ENCODE data around the gene ALCAM. TPM values are rescaled to one million over a fixed set of nuclear protein-coding genes. Genes with fewer than 3 reads are reported as not detected.

Gene ALCAM
- polyA plus RNA-seq, 3 donors: 7.1 to 8.0 (median 7.9) TPM

GRCh38 chr3:105465251-105465853, 98.6 kb downstream of the ALCAM start:
- Histone ChIP-seq H4K20me1 (ENCODE audit: insufficient read depth, low read length) (no peaks in the 10 kb centered on the region), H3K4me1 (ENCODE audit: control insufficient read depth in 1 of 2, insufficient read depth in 2 of 2, low read length in 2 of 2) (no peaks in the 10 kb centered on the region)

GRCh38 chr3:105466072-105466471, 99.4 kb downstream of the ALCAM start:
- no peak overlapping the region for H3K9ac ChIP-seq (ENCODE audit: insufficient read depth, low read length, poor library complexity, severe bottlenecking)
- H3K27ac ChIP-seq (ENCODE audit: low read depth in 1 of 2, low read length in 2 of 2): no peak overlapping the region
- H3K79me2 ChIP-seq (ENCODE audit: insufficient read depth, low read length): no peaks in the 10 kb centered on the region
- Mint-ChIP-seq H3K4me1 (no peaks in the 10 kb centered on the region), H3K4me3 (no peak overlapping the region), H3K36me3 (no peaks in the 10 kb centered on the region), H3K27ac (no peak overlapping the region), H3K9me3 (no peaks in the 10 kb centered on the region), H3K27me3 (ENCODE audit: low read depth in 3 of 3) (no peaks in the 10 kb centered on the region)
- H4K20me1 ChIP-seq (ENCODE audit: insufficient read depth, low read length): no peaks in the 10 kb centered on the region
- TF ChIP-seq CTCF (IDR thresholded peaks at IDR 0.05): no peak
- no peak overlapping the region for H2AFZ ChIP-seq (ENCODE audit: insufficient read depth, low read depth, low read length, poor library complexity, severe bottlenecking)
- no peaks in the 10 kb centered on the region for H3K36me3 ChIP-seq (replicated peaks in 1 of 2; ENCODE audit: control insufficient read depth in 1 of 2, insufficient read depth in 2 of 2, low read length in 2 of 2)
- WGBS (ENCODE audit: insufficient coverage): 100% methylated on average over 1 of the region's 3 CpGs
- H3K9me3 ChIP-seq (replicated peaks in 1 of 2; ENCODE audit: control insufficient read depth in 1 of 2, insufficient read depth in 1 of 2, low read length in 2 of 2): no peaks in the 10 kb centered on the region
- intact Hi-C loops (cut with micrococcal nuclease): no loop called here
- no peaks in the 10 kb centered on the region for H3K27me3 ChIP-seq (ENCODE audit: control insufficient read depth in 2 of 2, insufficient read depth in 2 of 2, low read length in 2 of 2)
- no peak for DNase-seq
- no peak overlapping the region for H3K4me3 ChIP-seq (replicated peaks in 1 of 3; ENCODE audit: low read depth in 2 of 3, low read length in 3 of 3)
- no peaks in the 10 kb centered on the region for H3K4me1 ChIP-seq (ENCODE audit: control insufficient read depth in 1 of 2, insufficient read depth in 2 of 2, low read length in 2 of 2)
- no peak overlapping the region for H3K4me2 ChIP-seq (replicated peaks; ENCODE audit: extremely low read depth, low read length, poor library complexity, severe bottlenecking)

More at GRCh38 chr3:105465251-105465853, 98.6 kb downstream of the ALCAM start:
- no peak overlapping the region for H3K9ac ChIP-seq (ENCODE audit: insufficient read depth, low read length, poor library complexity, severe bottlenecking)
- Mint-ChIP-seq H3K36me3 (no peaks in the 10 kb centered on the region), H3K9me3 (peaks cover 0 to 1% (median 0%) of the 10 kb centered on the region in 7 donors), H3K4me1 (peaks cover 1% of the 10 kb centered on the region), H3K27ac (no peak overlapping the region), H3K27me3 (ENCODE audit: low read depth in 3 of 3) (no peaks in the 10 kb centered on the region), H3K4me3 (no peak overlapping the region)
- no peaks in the 10 kb centered on the region for H3K9me3 ChIP-seq (replicated peaks in 1 of 2; ENCODE audit: control insufficient read depth in 1 of 2, insufficient read depth in 1 of 2, low read length in 2 of 2)
- H2AFZ ChIP-seq (ENCODE audit: insufficient read depth, low read depth, low read length, poor library complexity, severe bottlenecking): no peak overlapping the region
- no peaks in the 10 kb centered on the region for H3K36me3 ChIP-seq (replicated peaks in 1 of 2; ENCODE audit: control insufficient read depth in 1 of 2, insufficient read depth in 2 of 2, low read length in 2 of 2)
- DNase-seq: no peak
- no peaks in the 10 kb centered on the region for H3K27me3 ChIP-seq (ENCODE audit: control insufficient read depth in 2 of 2, insufficient read depth in 2 of 2, low read length in 2 of 2)
- 93% methylated on average over 2 of the region's 2 CpGs for WGBS (ENCODE audit: insufficient coverage)
- no peak overlapping the region for H3K4me2 ChIP-seq (replicated peaks; ENCODE audit: extremely low read depth, low read length, poor library complexity, severe bottlenecking)
- intact Hi-C loops (cut with micrococcal nuclease): no loop called here
- no peak overlapping the region for H3K27ac ChIP-seq (ENCODE audit: low read depth in 1 of 2, low read length in 2 of 2)
- no peaks in the 10 kb centered on the region for H3K79me2 ChIP-seq (ENCODE audit: insufficient read depth, low read length)
- no peak overlapping the region for H3K4me3 ChIP-seq (replicated peaks in 1 of 3; ENCODE audit: low read depth in 2 of 3, low read length in 3 of 3)
- no peak for TF ChIP-seq CTCF (IDR thresholded peaks at IDR 0.05)

All from CD14-positive monocyte (primary cell).